Progenitor cell of endocrine pancreas (in vitro differentiated cells): ENCODE data around the gene PCLO. TPM values are rescaled to one million over a fixed set of nuclear protein-coding genes. Genes with fewer than 3 reads are reported as not detected.

Experiments
- DNase-seq: peaks from one replicate; pipeline ENCODE4 v3.0.0; 2021; ENCODE audit warnings: low spot score; ENCODE audit not compliant: unreplicated experiment
- H3K27ac Mint-ChIP-seq: 2 replicates; pipeline ENCODE4 v1.8.0; 2021; ENCODE audit warnings: mild to moderate bottlenecking, moderate library complexity, mixed read lengths
- H3K27me3 Mint-ChIP-seq: 2 replicates; pipeline ENCODE4 v1.8.0; 2021; ENCODE audit warnings: mixed read lengths
- H3K36me3 Mint-ChIP-seq: 2 replicates; pipeline ENCODE4 v1.8.0; 2022; ENCODE audit warnings: mixed read lengths; ENCODE audit not compliant: insufficient read depth
- H3K4me1 Mint-ChIP-seq: 2 replicates; pipeline ENCODE4 v1.8.0; 2021; ENCODE audit warnings: low read depth, mixed read lengths
- H3K4me3 Mint-ChIP-seq: 2 replicates; pipeline ENCODE4 v1.8.0; 2021; ENCODE audit warnings: low read depth, mild to moderate bottlenecking, moderate library complexity, mixed read lengths
- H3K9me3 Mint-ChIP-seq: 2 replicates; pipeline ENCODE4 v1.8.0; 2021; ENCODE audit warnings: low read depth, mixed read lengths
- CTCF ChIP-seq: fragments of 200-600 bp; sonication (generic); IDR thresholded peaks from one replicate; pipeline ENCODE4 v1.5.0; 2021; ENCODE audit warnings: antibody characterized with exemption, mild to moderate bottlenecking; ENCODE audit not compliant: unreplicated experiment
- total RNA-seq: library from RNA; stranded (reverse); gene quantifications from 2 replicates; pipeline ENCODE4 v1.2.1, GENCODE V29; 2021

PCLO gene
- total RNA-seq, 1 donor from 2014 or later, result 11.9 TPM

- no peak for DNase-seq
- Mint-ChIP-seq H3K27me3 (no peaks in the 10 kb centered on the region), H3K9me3 (no peaks in the 10 kb centered on the region), H3K27ac (no peak overlapping the region), H3K4me3 (no peak overlapping the region), H3K36me3 (no peaks in the 10 kb centered on the region), H3K4me1 (no peaks in the 10 kb centered on the region)
- TF ChIP-seq CTCF, result no peak
Observed at GRCh38 chr7:83055197-83055596, 107.5 kb downstream of the PCLO start.

GRCh38 chr7:83054472-83054871 lies 108.2 kb downstream of the PCLO start:
- H3K4me3 Mint-ChIP-seq, result no peak overlapping the region
- H3K27ac Mint-ChIP-seq, result no peak overlapping the region
- no peaks in the 10 kb centered on the region for H3K9me3 Mint-ChIP-seq
- no peak for TF ChIP-seq CTCF
- H3K27me3 Mint-ChIP-seq, result no peaks in the 10 kb centered on the region
- no peak for DNase-seq
- H3K4me1 Mint-ChIP-seq, result no peaks in the 10 kb centered on the region
- H3K36me3 Mint-ChIP-seq, result no peaks in the 10 kb centered on the region

GRCh38 chr7:83053965-83054364 lies 108.7 kb downstream of the PCLO start:
- H3K27ac Mint-ChIP-seq, result no peak overlapping the region
- no peak overlapping the region for H3K4me3 Mint-ChIP-seq
- DNase-seq, result no peak
- no peaks in the 10 kb centered on the region for H3K36me3 Mint-ChIP-seq
- TF ChIP-seq CTCF, result no peak
- H3K27me3 Mint-ChIP-seq, result no peaks in the 10 kb centered on the region
- no peaks in the 10 kb centered on the region for H3K9me3 Mint-ChIP-seq
- no peaks in the 10 kb centered on the region for H3K4me1 Mint-ChIP-seq

- H3K9me3 Mint-ChIP-seq, result no peaks in the 10 kb centered on the region
- no peak for DNase-seq
- no peak for TF ChIP-seq CTCF
- H3K27me3 Mint-ChIP-seq, result no peaks in the 10 kb centered on the region
- H3K4me3 Mint-ChIP-seq, result no peak overlapping the region
- peaks cover 5% of the 10 kb centered on the region for H3K4me1 Mint-ChIP-seq
- H3K27ac Mint-ChIP-seq, result no peak overlapping the region
- no peaks in the 10 kb centered on the region for H3K36me3 Mint-ChIP-seq
Observed at GRCh38 chr7:83040484-83040883, 122.2 kb downstream of the PCLO start.

GRCh38 chr7:83038787-83039186 lies 123.9 kb downstream of the PCLO start:
- no peak for DNase-seq
- no peak for TF ChIP-seq CTCF
- Mint-ChIP-seq H3K4me3 (no peak overlapping the region), H3K9me3 (no peaks in the 10 kb centered on the region), H3K4me1 (peaks cover 5% of the 10 kb centered on the region), H3K27me3 (no peaks in the 10 kb centered on the region), H3K27ac (no peak overlapping the region), H3K36me3 (no peaks in the 10 kb centered on the region)
